Neural progenitor cell (in vitro differentiated cells): ENCODE data around the gene HYCC1.

ENCODE experiments used
- CTCF ChIP-seq: fragments of 200-600 bp; sonication (generic); IDR thresholded peaks from 2 replicates; pipeline ENCODE4 v1.5.1; 2017; ENCODE audit warnings: antibody characterized with exemption, mild to moderate bottlenecking
- EZH2 ChIP-seq: fragments of 200-600 bp; sonication (generic); IDR thresholded peaks from 2 replicates; pipeline ENCODE4 v1.6.1; 2017; ENCODE audit warnings: antibody characterized with exemption, mild to moderate bottlenecking, moderate library complexity

GRCh38 chr7:23021596-23021995 lies 7.7 kb upstream of the HYCC1 start:
- no peak for TF ChIP-seq CTCF
- TF ChIP-seq EZH2: no peak
